Mononuclear cell (primary cell): ENCODE measurements around the gene GCSAML. TPM values are rescaled to one million over a fixed set of nuclear protein-coding genes. Genes with fewer than 3 reads are reported as not detected.

Source experiments
- total RNA-seq: library from RNA; depleted of rRNA; stranded (reverse); fragments of >200 nt; gene quantifications from one replicate; pipeline ENCODE4 v1.2.3, GENCODE V29; 2012

The GCSAML gene
- total RNA-seq, 1 donor, result 1.7 TPM

Other genes with a start within 250 kb of the GCSAML start
- gene ZNF496, start 217.3 kb upstream of the GCSAML start, total RNA-seq, result 13.1 TPM
- gene NLRP3, start 133.0 kb upstream of the GCSAML start, total RNA-seq, result 648 TPM
- gene OR2B11, start 91.0 kb upstream of the GCSAML start, total RNA-seq, result 0.10 TPM
- under 0.01 TPM for gene OR2C3, start 12.7 kb upstream of the GCSAML start, total RNA-seq
- gene OR2G2, start 39.2 kb downstream of the GCSAML start, total RNA-seq, result not detected
- not detected for gene OR2G3, start 56.5 kb downstream of the GCSAML start, total RNA-seq
- gene OR13G1, start 130.6 kb downstream of the GCSAML start, total RNA-seq, result 0.21 TPM
- gene OR6F1, start 167.5 kb downstream of the GCSAML start, total RNA-seq, result not detected
- gene OR14K1, start 189.5 kb downstream of the GCSAML start, total RNA-seq, result not detected
- gene OR14A2, start 199.0 kb downstream of the GCSAML start, total RNA-seq, result not detected
- gene OR1C1, start 211.4 kb downstream of the GCSAML start, total RNA-seq, result not detected